ENCODE data around the gene CLMN. TPM values are rescaled to one million over a fixed set of nuclear protein-coding genes. Genes with fewer than 3 reads are reported as not detected.

CLMN gene
- total and polyA plus RNA-seq, 2 of the 8 experiments (the other 6 are each of a cell fraction or from before 2014, with no cell fraction given): 1.6 to 8.2 TPM

GRCh38 chr14:95288672-95289322 lies 30.9 kb downstream of the CLMN start:
- Histone ChIP-seq H2AK5ac (ENCODE audit: low read depth, low read length) (no peak overlapping the region), H2AFZ (ENCODE audit: low read length) (no peak overlapping the region), H3K4me1 (replicated peaks in 1 of 4; ENCODE audit: control insufficient read depth in 3 of 4, insufficient read depth in 4 of 4, low read length in 3 of 4) (peaks cover 1 to 14% (median 4%) of the 10 kb centered on the region in 4 experiments; a peak in 4 of 7 replicates), H3K79me2 (ENCODE audit: control insufficient read depth in 1 of 2, insufficient read depth in 2 of 2, low read length in 2 of 2) (no peaks in the 10 kb centered on the region), H2BK5ac (ENCODE audit: low read depth, low read length) (no peak overlapping the region), H3K9me3 (ENCODE audit: insufficient read depth in 2 of 2, low read depth in 1 of 2, low read length in 1 of 2) (peaks cover 0 to 6% of the 10 kb centered on the region in 2 experiments; a peak in 1 of 4 replicates), H3K56ac (replicated peaks; ENCODE audit: insufficient read length, low read depth, low read length) (no peak overlapping the region), H3K14ac (ENCODE audit: insufficient read length) (no peak overlapping the region), H4K20me1 (replicated peaks in 1 of 2; ENCODE audit: control insufficient read depth in 1 of 2, insufficient read depth in 2 of 2, low read length in 2 of 2) (no peaks in the 10 kb centered on the region), H3K23ac (ENCODE audit: insufficient read length) (no peak overlapping the region), H2BK15ac (ENCODE audit: low read length) (no peak overlapping the region), H2BK12ac (ENCODE audit: low read depth, low read length) (no peak overlapping the region), H4K5ac (ENCODE audit: insufficient read length, low read depth, low read length) (no peak overlapping the region), H4K91ac (replicated peaks; ENCODE audit: insufficient read length, low read length) (no peak overlapping the region), H3K4me3 (ENCODE audit: extremely low read depth in 1 of 4, insufficient read depth in 2 of 4, low read depth in 3 of 4, low read length in 4 of 4) (no peak overlapping the region), H3K9ac (replicated peaks in 1 of 4; ENCODE audit: extremely low read depth in 1 of 4, low read depth in 3 of 4, low read length in 3 of 4) (no peak overlapping the region), H3K4me2 (ENCODE audit: insufficient read depth in 1 of 2, low read depth in 2 of 2, low read length in 2 of 2) (no peak overlapping the region), H3K79me1 (ENCODE audit: low read depth, low read length) (no peaks in the 10 kb centered on the region; the same call in 1 of the 2 replicates), H3K27me3 (replicated peaks in 1 of 4; ENCODE audit: control insufficient read depth in 3 of 4, extremely low read depth in 1 of 4, insufficient read depth in 3 of 4, low read length in 3 of 4) (no peaks in the 10 kb centered on the region), H3K18ac (ENCODE audit: extremely low read depth, low read length) (no peak overlapping the region), H4K8ac (ENCODE audit: extremely low read depth, insufficient read depth, low read length) (no peak overlapping the region), H3K4ac (replicated peaks; ENCODE audit: insufficient read length, low read depth, low read length) (no peak overlapping the region), H3K36me3 (ENCODE audit: control insufficient read depth in 2 of 4, insufficient read depth in 4 of 4, low read length in 3 of 4) (no peaks in the 10 kb centered on the region), H3K23me2 (ENCODE audit: low read depth, low read length) (no peaks in the 10 kb centered on the region), H3K27ac (ENCODE audit: low read depth, low read length) (no peak overlapping the region), H2BK120ac (replicated peaks; ENCODE audit: low read depth, low read length) (no peak overlapping the region), H2BK20ac (ENCODE audit: low read length) (no peak overlapping the region)
- no peak for FAIRE-seq
- DNase-seq (ENCODE audit: low read depth in 1 of 2, low spot score in 2 of 2): no peak
- ChIA-PET CTCF (ENCODE audit: partially characterized antibody) (interaction anchor here (1.0 to 1.2 kb wide), 2 partner anchors 70 to 152 kb away, joined by 3 read pairs; no protein-coding TSS in a partner anchor), POLR2A (ENCODE audit: partially characterized antibody) (no interaction called here)
- WGBS, 2 experiments (ENCODE audit: extremely low coverage in 1 of 2, insufficient coverage in 1 of 2, insufficient read length in 1 of 2, insufficient replicate concordance in 2 of 2, low coverage in 1 of 2, low lambda C conversion rate in 2 of 2, missing lambda C conversion rate in 1 of 2): 86% methylated on average over 5 of the region's 5 CpGs; no CpG with 5 or more reads in 1 of the 2 experiments
- TF ChIP-seq SRF (IDR thresholded peaks at IDR 0.05; ENCODE audit: low read depth, low read length) (no peak), EZH2 (IDR thresholded peaks at IDR 0.05; ENCODE audit: low read depth, low read length, severe bottlenecking) (no peak), CHD1 (IDR thresholded peaks at IDR 0.05; ENCODE audit: low read depth, low read length) (no peak), CBX8 (IDR thresholded peaks at IDR 0.05; ENCODE audit: borderline replicate concordance, low read depth, low read length) (no peak), PHF8 (conservative IDR thresholded peaks at IDR 0.05; ENCODE audit: low read depth, low read length) (no peak), E2F6 (IDR thresholded peaks at IDR 0.05) (no peak), HDAC2 (IDR thresholded peaks at IDR 0.05; ENCODE audit: borderline replicate concordance in 1 of 2, low read depth in 2 of 2, low read length in 2 of 2) (no peak)

Measured in H1 (cell line).